GM19397 (cell line): ENCODE results near the gene RNU5B-1.
"Not testable (repeated sequence)": the region's sequence is repeated elsewhere in the genome, so short reads cannot be mapped to it uniquely, and the experiment has no call there.

Experiments
- ATAC-seq: cut with Tn5 transposase; IDR thresholded peaks from one replicate; pipeline ENCODE4 v1.9.1; 2021; ENCODE audit warnings: mild to moderate bottlenecking, moderate library complexity; ENCODE audit not compliant: unreplicated experiment

RNU5B-1 gene

GRCh38 chr15:65339920-65340319 is 35.4 kb downstream of the RNU5B-1 start:
- ATAC-seq: no peak

DNA sequence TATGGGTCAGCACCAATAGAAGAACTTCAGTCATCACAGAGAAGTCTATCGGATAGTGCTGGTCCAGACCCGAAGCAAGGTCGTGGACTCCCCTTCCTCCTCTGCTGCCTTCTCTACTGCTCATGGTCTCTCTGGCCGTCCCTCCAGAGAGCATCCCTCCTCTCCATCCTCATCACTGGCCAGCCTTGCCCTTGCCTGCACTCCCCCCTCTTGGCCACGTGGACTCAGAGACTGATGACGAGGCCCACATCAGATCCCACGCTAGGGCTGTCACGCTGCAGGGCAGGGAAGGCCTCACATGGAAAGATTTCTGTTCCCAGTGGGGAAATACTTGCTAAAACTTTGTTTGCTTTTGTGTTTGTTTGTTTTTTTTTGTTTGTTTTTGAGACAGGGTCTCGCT is 38.0 kb downstream of the RNU5B-1 start:
- ATAC-seq: no peak

DNA sequence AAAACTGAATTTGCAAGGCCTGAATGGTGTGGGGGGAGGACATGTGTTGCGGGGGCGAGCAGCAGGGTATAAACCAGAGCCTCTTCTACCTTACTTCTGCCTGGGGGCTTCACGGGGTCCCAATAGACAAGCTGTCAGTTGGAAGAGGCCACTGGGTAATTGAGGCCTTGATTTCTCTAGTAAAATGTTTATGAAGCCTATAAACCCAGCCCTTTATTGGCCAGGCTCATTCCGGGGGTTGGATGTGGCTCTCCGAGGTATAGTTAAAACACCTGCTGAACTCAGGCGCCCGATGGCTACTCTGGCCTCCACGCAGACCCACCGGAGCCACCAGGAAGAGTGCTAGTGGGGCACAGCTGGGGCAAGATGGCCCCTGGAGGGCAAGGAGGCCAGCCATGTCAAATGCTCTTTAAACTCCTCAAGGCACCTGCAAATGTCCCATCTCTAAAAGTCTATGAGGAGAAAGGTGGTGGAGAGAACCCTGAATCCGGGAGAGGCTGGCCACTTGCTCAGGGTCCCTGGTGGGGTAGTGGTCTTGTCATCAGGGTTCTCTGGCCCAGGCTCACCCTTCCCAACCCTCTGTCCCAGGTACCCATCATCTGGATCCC is 39.0 kb downstream of the RNU5B-1 start:
- no peak for ATAC-seq

DNA sequence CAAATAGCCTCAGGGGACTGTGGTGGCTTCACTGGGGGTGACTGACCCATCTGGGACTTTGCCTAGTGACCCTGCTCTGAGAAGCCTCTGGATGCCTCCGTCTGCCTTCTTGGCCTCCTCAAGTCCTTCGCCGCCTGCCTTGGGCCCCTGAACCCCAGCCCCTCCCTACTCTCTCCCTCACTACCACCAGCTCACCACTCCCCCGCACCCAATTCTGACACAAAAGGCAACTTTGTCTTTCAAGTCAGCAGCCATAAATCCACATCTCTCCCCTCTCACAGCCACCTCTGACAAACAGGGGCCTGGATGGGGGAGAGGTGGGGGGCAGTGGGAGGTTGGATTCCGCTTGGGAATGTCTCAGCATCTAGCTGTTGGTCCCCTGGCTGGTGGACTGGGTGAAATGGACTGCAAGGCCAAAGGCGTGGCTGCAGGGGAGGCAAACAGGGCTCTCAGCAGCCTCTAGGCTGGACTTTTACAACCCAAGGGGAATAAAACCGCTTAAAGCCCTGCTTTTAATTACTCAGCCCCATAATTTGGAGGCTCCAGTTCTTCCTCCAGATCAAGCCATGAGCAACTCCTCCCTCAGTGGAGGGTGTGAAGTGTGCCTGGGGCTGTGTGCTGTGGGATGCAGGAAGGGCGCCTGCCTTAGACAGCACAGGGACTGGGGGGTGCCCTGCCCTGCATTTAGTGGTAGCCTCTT is 39.9 kb downstream of the RNU5B-1 start:
- ATAC-seq: no peak

DNA sequence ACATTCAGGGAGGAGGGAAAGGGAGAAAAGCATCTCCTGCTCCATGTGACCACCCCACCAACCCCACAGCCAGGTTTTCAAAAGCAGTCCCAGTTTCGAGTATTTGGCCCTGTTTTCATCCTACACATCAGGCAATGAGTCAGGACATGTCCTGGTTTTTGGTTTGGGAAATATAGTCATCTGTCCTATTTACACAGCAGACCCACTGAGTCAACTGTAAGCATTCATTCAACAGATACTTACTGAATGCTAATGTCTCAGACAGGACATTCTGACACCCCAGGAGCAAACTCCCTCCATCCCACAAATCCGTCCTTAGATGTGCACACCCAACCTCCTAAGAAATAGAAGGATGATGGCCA is 40.4 kb downstream of the RNU5B-1 start:
- no peak for ATAC-seq

DNA sequence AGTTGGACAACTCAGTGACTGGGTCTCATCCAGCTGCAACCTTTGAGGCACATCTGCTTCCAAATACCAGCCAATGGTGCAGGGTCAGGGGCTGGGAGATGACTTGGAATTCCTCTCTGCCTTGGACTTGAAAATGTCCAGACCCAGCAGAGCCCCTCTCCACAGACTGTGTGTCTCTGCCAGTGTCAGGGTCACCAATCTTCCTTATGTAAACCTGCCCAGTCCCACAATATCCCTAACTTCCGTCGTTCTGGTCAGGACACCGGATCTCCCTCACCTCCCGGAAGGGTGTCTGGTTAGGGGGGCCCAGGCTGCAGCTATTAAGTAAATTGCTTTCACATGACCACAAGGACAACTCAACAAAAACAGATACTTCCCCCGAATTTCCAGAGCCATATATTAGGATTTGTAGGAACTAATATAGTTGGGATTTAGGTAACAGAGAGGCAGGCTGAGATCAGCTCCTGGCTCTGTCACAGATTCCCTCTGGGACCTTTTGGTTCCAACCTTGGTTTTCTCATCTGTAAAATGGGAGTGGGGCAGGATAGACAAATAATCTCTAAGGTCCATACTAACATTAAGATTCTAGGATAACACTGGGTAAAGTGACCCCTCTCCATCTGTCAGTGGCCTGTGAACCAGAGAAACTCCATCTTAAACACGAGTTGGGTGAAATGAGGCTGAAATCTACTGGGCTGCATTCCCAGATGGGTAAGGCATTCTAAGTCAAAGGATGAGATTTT is 42.5 kb downstream of the RNU5B-1 start:
- no peak for ATAC-seq

DNA sequence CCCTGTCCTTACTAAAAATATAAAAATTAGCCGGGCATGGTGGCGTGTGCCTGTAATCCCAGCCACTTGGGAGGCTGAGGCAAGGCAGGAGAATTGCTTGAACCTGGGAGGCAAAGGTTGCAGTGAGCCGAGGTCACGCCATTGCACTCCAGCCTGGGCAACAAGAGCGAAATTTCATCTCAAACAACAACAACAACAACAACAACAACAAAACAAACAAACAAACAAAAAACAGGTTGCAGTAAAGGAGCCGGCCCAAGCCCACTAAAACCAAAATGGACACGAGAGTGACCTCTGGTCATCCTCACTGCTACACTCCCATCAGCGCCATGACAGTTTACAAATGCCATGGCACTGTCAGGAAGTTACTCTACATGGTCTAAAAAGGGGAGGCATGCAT is 43.3 kb downstream of the RNU5B-1 start:
- ATAC-seq: not testable (repeated sequence)

DNA sequence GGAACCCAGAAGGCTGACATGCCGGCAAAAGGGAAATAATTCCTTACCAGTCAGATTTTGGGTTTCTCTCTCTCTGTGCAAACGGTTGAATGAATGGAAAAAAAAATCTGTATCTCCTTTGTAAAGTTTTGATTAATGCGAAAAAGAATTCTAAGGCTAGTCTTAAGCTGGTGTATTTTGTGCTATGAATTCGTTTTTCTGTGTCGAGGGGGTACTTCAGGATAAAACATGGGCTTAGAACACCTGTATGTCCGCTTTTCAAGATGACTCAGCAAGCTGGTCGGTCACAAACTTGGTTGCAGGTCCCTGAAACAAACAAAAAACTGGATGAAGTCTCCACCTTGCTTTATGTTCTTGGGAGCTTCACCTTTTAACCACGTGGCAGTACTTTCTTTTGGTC is 44.9 kb downstream of the RNU5B-1 start:
- ATAC-seq: no peak

DNA sequence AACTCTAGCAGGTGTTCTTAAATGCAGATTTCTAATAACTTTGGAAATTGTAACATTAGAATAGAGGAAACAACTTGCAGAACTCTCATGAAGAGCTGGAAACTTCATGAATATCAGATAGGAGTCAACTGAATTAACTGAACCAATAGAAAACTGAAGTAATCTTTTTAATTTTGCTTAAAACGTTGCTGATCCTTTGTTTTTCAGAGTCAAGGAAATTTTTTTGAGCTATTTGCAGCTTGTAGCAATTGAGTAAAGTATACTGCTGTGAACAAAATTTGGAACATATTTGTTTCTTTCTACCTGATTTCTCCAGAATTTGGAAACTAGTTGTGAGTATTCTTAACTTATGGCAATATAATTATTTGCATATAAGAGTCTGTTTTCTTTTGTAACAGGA is 47.5 kb downstream of the RNU5B-1 start:
- not testable (repeated sequence) for ATAC-seq
